NCI-H2196 (cell line): Measurements from ENCODE around the gene CPPED1.

Experiments
- DNase-seq: peaks from one replicate; lab custom pipeline; 2025; ENCODE audit not compliant: unreplicated experiment; lab: John Stamatoyannopoulos, UW

Gene CPPED1

GRCh38 chr16:12613131-12613991 lies 190.3 kb downstream of the CPPED1 start:
- DNase-seq = no peak

GRCh38 chr16:12612598-12613101 lies 191.0 kb downstream of the CPPED1 start:
- no peak for DNase-seq

GRCh38 chr16:12611916-12612597 lies 191.6 kb downstream of the CPPED1 start:
- no peak for DNase-seq

- DNase-seq = no peak
Measured at GRCh38 chr16:12611006-12611477, 192.6 kb downstream of the CPPED1 start.

GRCh38 chr16:12609937-12610699 lies 193.6 kb downstream of the CPPED1 start:
- DNase-seq = no peak
